Sigmoid colon (tissue), 4 donors: ENCODE data around the gene GSN.

Experiments used
- POLR2A ChIP-seq, 2 donors: fragments of 450-650 bp; IDR thresholded peaks; one replicate each; pipeline ENCODE4 v1.6.1; 2016; ENCODE audit warnings: antibody characterized with exemption in 2 of 2, mild to moderate bottlenecking in 2 of 2, moderate library complexity in 2 of 2
- POLR2AphosphoS5 ChIP-seq, 4 donors: sonication (generic); formaldehyde crosslinking; IDR thresholded peaks; one replicate each; pipeline ENCODE4 v1.6.1; 2017; ENCODE audit warnings: antibody characterized with exemption in 4 of 4
- TF ChIP-seq, protein P1 (sequence below), 4 experiments: fragments of 450-650 bp in 3 of 4; fragments of 200-600 bp in 1 of 4; IDR thresholded peaks; one replicate each; pipeline ENCODE4 v1.5.1; 2016 to 2019; ENCODE audit warnings: antibody characterized with exemption in 4 of 4, mild to moderate bottlenecking in 3 of 4, moderate library complexity in 2 of 4

DNA sequence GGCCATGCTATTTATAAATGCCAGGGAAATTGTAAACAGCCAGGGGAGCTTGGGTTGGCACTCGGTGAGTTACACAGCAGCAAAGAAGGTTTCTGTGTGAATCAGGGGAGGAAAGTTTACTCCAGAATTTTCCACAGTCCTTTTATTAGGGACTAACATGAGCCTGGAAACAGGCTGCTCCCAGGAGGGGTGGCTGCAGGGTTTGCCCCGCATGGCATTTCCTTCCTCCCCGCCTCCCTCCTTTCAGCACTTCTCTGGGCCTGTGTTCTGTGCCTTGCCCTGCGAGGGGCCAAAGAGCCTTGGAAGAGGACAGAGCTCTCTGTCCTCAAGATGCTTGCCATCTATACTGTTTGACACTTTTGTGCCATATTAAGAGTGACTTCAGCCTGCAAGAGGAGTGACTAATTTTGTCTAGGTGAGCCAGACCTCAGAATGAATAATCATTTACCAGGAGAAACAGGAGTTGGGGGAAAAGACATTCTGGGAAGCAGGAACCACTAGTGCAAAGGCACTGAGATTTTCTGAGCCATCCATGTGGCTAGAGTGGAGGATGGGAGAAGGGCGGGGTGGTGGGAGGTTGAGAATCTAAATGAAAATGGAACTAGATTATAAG, 1.8 kb downstream of the GSN start:
- TF ChIP-seq, protein P1, sequence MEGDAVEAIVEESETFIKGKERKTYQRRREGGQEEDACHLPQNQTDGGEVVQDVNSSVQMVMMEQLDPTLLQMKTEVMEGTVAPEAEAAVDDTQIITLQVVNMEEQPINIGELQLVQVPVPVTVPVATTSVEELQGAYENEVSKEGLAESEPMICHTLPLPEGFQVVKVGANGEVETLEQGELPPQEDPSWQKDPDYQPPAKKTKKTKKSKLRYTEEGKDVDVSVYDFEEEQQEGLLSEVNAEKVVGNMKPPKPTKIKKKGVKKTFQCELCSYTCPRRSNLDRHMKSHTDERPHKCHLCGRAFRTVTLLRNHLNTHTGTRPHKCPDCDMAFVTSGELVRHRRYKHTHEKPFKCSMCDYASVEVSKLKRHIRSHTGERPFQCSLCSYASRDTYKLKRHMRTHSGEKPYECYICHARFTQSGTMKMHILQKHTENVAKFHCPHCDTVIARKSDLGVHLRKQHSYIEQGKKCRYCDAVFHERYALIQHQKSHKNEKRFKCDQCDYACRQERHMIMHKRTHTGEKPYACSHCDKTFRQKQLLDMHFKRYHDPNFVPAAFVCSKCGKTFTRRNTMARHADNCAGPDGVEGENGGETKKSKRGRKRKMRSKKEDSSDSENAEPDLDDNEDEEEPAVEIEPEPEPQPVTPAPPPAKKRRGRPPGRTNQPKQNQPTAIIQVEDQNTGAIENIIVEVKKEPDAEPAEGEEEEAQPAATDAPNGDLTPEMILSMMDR (IDR thresholded peaks at IDR 0.05): no peak
- no peak for TF ChIP-seq POLR2A (IDR thresholded peaks at IDR 0.05)
- TF ChIP-seq POLR2AphosphoS5 (IDR thresholded peaks at IDR 0.05): peak in 3 of 4 donors; percentile 17 to 52 (median 28)
